ENCODE results near the gene BCKDHA. TPM values are rescaled to one million over a fixed set of nuclear protein-coding genes. Genes with fewer than 3 reads are reported as not detected.

BCKDHA gene
- total and polyA plus RNA-seq, 2 of the 4 experiments (the other 2 are of a cell fraction), result 7.6 to 7.7 TPM

DNA sequence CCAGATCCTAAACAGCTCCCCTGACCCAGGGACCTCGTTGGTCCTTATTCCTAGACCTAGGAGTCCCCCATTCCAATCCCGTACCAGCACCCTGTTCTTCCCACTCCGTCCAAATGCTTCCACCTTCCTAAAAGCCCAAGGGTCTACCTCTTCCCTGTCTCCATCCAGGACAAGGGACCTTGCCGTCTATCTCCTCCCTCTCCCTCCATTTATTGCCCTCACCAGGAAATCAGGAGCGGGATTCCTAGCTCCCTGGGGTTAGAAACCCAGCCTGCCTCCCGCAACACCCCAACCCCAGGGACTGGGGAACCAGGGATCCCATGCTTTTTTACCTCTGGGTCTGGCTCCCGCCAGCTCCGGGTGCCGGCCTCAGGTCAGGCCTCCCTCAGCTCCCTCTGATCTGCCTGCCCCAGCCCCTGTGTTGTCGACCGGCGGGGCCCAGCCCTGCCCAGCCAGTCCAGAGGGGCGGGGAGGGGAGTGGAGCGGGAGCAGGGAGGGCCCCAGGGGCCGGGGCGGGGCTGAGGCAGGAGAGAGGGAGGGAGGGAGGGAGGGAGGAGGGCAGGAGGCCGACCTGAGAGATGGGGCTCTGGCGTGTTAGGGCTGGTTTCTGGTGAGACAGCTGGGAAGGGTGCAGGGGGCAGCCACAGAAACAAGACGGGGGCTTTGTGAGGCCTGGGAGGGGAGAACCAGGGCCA lies 29.5 kb downstream of the BCKDHA start, which contains the start of gene B3GNT8:
Gene B3GNT8, minus strand, starts transcription at position 423 of the 695 bp plus-strand sequence. CDS start 596 bp downstream, outside the sequence.
- H3K4me3 ChIP-seq (ENCODE audit: insufficient read depth, low read depth, low read length), result peak within 1 kb of the TSS; percentile 27
- CTCF ChIA-PET, result no interaction called here
- peak within 1 kb of the TSS; percentile 3; the same call in 1 of the 2 replicates for H3K27ac ChIP-seq (ENCODE audit: insufficient read depth, low read length)
- H3K23ac ChIP-seq (ENCODE audit: low read depth, low read length), result peak within 1 kb of the TSS; percentile 65; the same call in 1 of the 2 replicates
- WGBS, 2 experiments (ENCODE audit: extremely low coverage in 2 of 2, insufficient read length in 1 of 2), result 6% methylated on average over 3 of the region's 19 CpGs; no CpG with 5 or more reads in 1 of the 2 experiments
- H4K8ac ChIP-seq (ENCODE audit: low read depth in 2 of 2, low read length in 2 of 2), result peak within 1 kb of the TSS in 1 of 2 experiments; percentile 66; a peak in 2 of 4 replicates
- POLR2A ChIA-PET (ENCODE audit: unreplicated experiment), result no interaction called here
- 0 out of 2 replicates have a peak within 1 kb of the TSS, but pooled peaks have one; percentile 23 for H4K91ac ChIP-seq (ENCODE audit: insufficient read depth, low read depth, low read length)
- no peaks in the 10 kb centered on the region for H3K79me1 ChIP-seq (ENCODE audit: low read depth in 1 of 2, low read length in 2 of 2)
- H4K5ac ChIP-seq (ENCODE audit: low read depth, low read length), result peak within 1 kb of the TSS; percentile 3; the same call in 1 of the 2 replicates
- H3K4ac ChIP-seq (ENCODE audit: low read depth, low read length), result peak within 1 kb of the TSS; percentile 60
- H3K27me3 ChIP-seq (ENCODE audit: control insufficient read depth, insufficient read depth, low read length), result no peaks in the 10 kb centered on the region
- no peak within 1 kb of the TSS for H2BK15ac ChIP-seq (ENCODE audit: low read depth, low read length)
- peak within 1 kb of the TSS; percentile 64 for H3K56ac ChIP-seq (ENCODE audit: extremely low read depth, insufficient read depth, low read length)
- peak within 1 kb of the TSS; percentile 73 for H3K9ac ChIP-seq (ENCODE audit: low read depth, low read length)
- H2BK20ac ChIP-seq (ENCODE audit: low read depth, low read length), result no peak within 1 kb of the TSS
- H3K4me2 ChIP-seq (ENCODE audit: low read depth, low read length), result peak within 1 kb of the TSS; percentile 66; the same call in 1 of the 2 replicates
- peak within 1 kb of the TSS; percentile 85; the same call in 1 of the 2 replicates for H3K14ac ChIP-seq (replicated peaks; ENCODE audit: low read depth, low read length)
- peak; percentile 34 for DNase-seq
- dilution Hi-C loops (cut with HindIII; ENCODE audit: low sequenced_read_pairs, unreplicated experiment), result no loop called here
- no TSS peak for BruUV-seq (replicated peaks)
- ATAC-seq (ENCODE audit: low read depth), result peak; percentile 93
- in situ Hi-C loops (cut with MboI; ENCODE audit: low sequenced_read_pairs), result no loop called here
- H2AK5ac ChIP-seq (ENCODE audit: low read depth, low read length), result peak within 1 kb of the TSS; percentile 13
- no peaks in the 10 kb centered on the region for H3K9me3 ChIP-seq (ENCODE audit: control insufficient read depth, insufficient read depth, low read length)
- H2AFZ ChIP-seq (replicated peaks; ENCODE audit: low read length, poor library complexity), result peak within 1 kb of the TSS; percentile 88
- H2AK9ac ChIP-seq (replicated peaks; ENCODE audit: low read depth, low read length, poor library complexity), result peak within 1 kb of the TSS; percentile 82
- no peaks in the 10 kb centered on the region for H3K9me1 ChIP-seq (ENCODE audit: insufficient read depth, low read length)
- no peak within 1 kb of the TSS for H3K18ac ChIP-seq (ENCODE audit: low read depth, low read length)
- no peak within 1 kb of the TSS for H2BK120ac ChIP-seq (ENCODE audit: low read depth, low read length)
- no peak within 1 kb of the TSS for H2BK5ac ChIP-seq (ENCODE audit: low read depth, low read length, poor library complexity, severe bottlenecking)
- intact Hi-C loops (cut with micrococcal nuclease), result loop anchor here (10.0 kb wide), 1 partner anchor 222 kb away; no protein-coding TSS in a partner anchor
- H3K4me1 ChIP-seq (ENCODE audit: control insufficient read depth, insufficient read depth, low read length), result peaks cover 10% of the 10 kb centered on the region; the same call in 1 of the 2 replicates
- peaks cover 32% of the 10 kb centered on the region for H3K36me3 ChIP-seq (ENCODE audit: control insufficient read depth, insufficient read depth, low read length)
- no peaks in the 10 kb centered on the region for H4K20me1 ChIP-seq (ENCODE audit: insufficient read depth, low read length)
- TF ChIP-seq BHLHE40 (IDR thresholded peaks at IDR 0.05; ENCODE audit: low read depth, low read length) (no peak), MAZ (IDR thresholded peaks at IDR 0.05; ENCODE audit: borderline replicate concordance, low read depth, low read length) (peak; percentile 65)
